Measurements from ENCODE around the gene HLA-B.
A peak's percentile ranks its signal among the peaks of the same experiment; 100 is the strongest.
"Not testable (repeated sequence)": the region's sequence is repeated elsewhere in the genome, so short reads cannot be mapped to it uniquely, and the experiment has no call there.

HLA-B gene

DNA sequence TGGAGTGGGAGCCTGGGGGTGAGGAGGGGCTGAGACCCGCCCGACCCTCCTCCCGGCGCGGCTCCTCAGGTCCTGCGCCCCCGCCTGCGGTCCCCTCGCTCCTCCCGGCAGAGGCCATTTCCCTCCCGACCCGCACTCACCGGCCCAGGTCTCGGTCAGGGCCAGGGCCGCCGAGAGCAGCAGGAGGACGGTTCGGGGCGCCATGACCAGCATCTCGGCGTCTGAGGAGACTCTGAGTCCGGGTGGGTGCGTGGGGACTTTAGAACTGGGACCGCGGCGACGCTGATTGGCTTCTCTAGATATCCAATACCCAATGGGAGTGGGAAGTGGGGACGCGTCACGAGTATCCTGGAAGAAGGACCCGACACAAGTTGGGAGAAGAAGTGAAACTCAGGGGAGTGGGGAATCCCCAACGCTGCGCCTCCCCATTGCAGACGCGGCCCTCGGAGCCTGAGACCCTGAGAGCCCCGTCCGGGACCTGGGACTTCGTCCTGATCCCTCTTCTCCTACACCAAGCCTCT is at the start of gene HLA-B:
HLA-B (minus strand) TSS at position 234 of the 521 bp plus-strand sequence; CDS start at position 213, 21 bp downstream.
- DNase-seq: peak; percentile 59

DNA sequence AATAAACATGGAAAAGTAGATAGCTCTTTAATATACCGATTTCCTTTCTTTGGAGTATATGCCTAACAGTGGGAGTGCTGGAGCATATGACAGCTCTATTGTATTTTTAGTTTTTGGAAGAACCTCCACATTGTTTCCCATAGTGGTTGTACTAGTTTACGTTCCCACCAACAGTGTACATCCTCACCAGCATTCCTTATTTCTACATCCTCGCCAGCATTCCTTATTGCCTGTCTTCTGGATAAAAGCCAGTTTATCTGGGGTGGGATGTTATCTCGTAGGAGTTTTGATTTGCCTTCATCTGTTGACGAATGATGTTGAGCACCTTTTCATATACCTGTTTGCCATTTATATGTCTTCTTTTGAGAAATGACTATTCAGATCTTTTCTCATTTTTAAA is 49.0 kb upstream of the HLA-B start:
- no peak for DNase-seq

DNA sequence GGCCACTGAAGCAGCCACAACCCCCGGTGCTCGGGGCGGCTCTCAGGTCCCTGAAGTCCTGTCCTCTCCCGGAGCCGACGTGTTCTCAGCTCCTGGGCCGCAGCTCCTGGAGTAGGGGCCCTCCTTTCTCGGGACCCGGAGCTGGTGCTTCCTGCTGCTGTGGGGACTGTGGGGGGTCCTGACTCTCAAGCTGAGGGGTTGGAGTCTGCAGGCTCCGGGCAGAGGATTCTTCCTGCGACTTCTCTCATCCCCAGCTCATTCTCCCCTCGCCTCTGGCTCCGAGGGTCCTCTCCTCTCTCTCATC is 47.0 kb upstream of the HLA-B start:
- DNase-seq: not testable (repeated sequence)

DNA sequence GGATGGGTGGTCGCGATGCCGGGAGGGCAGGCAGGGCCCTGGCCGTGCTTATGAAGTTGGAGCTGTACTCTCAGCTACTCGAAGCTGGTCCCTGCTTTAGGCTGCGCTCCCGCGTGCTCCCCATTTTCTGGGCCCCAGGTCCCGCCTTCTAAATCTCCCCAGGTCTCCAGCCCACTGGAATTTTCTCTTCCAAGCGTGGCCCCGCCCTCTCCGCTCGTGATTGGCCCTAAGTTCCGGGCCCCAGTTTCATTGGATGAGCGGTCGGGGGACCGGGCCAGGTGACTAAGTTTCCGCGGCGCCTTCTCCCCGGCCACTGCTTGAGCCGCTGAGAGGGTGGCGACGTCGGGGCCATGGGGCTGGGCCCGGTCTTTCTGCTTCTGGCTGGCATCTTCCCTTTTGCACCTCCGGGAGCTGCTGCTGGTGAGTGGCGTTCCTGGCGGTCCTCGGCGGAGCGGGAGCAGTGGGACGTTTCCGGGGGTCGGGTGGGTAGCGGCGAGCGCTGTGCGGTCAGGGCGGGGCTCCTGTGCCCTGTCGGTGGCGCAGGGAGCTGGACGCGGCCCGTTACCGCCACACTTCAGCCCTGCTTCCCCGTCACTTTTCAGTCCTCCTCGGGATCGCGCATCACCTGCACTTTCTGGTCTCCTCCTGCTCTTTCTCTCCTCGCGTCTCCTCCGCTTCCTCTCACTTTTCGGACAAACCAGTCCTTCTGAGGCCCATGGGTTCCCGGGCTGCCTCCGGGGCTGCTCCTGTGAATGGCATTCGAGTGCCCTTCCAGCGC is 46.5 kb upstream of the HLA-B start, which contains the start of gene MICA:
MICA (plus strand) TSS at position 313 of the 778 bp plus-strand sequence; CDS start at position 351, 38 bp downstream.
- peak; percentile 80 for DNase-seq

DNA sequence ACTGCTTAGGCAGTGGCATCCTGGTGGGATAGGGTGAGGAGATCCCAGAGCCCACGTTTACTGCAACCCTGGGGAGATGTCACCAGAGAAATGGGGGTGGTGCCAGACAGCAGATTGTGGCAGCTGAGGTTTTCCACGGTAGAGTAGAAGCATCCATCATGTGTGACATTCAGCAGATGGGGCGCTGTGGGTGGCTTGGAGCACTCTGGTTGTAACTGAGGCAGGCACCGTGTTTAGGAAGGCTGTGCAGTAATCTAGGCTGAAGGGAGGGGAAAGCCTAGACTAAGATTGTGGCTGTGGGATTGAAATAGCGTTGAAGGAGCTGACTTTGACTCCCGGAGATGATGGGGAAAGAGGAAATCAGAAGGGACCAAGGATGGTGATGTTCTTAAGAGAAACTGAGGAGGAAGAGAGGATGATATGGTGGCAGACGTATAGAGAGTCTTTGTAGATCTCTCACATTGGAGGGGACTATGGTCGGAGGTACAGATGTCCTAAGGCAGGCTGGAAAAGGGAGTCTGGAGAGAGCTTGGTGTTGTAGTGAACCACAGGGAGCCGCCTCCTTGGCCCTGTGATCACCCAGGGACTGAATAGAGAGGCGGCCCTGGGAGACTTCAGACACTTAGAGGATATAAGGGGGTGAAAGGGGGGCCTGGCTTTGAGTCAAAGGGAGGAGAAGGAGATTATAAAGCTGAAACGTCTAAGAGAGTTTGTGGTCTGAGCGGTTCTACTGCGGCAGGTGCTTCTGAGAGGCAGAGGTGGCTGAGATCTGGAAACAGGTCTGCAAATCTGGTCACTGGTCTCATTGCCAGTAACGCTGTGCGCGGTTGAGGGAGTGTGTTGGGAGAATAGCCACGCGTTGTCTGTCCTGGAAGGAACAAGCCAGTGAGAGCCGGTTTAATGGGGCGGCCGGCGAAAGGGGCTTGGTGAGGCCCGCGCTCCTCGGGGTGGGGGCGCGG is 45.6 kb upstream of the HLA-B start:
- peak; percentile 22 for DNase-seq

DNA sequence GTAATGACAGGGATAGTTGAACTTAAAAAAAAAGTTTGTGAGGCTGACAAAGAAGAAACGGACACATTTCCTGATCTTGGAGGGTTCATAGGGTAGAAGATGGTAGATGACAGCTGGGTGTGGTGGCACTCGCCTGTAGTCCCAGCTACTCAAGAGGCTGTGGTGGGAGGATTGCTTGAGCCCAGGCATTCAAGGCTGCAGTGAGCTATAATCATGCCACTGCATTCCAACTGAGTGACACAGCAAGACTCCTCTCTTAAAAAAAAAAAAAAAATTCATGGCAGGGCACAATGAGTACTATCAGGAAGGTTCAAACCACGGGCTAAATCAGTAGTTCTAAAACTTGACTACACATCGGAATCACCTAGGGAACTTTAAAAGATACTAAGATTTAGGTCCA is 44.4 kb upstream of the HLA-B start:
- no peak for DNase-seq

DNA sequence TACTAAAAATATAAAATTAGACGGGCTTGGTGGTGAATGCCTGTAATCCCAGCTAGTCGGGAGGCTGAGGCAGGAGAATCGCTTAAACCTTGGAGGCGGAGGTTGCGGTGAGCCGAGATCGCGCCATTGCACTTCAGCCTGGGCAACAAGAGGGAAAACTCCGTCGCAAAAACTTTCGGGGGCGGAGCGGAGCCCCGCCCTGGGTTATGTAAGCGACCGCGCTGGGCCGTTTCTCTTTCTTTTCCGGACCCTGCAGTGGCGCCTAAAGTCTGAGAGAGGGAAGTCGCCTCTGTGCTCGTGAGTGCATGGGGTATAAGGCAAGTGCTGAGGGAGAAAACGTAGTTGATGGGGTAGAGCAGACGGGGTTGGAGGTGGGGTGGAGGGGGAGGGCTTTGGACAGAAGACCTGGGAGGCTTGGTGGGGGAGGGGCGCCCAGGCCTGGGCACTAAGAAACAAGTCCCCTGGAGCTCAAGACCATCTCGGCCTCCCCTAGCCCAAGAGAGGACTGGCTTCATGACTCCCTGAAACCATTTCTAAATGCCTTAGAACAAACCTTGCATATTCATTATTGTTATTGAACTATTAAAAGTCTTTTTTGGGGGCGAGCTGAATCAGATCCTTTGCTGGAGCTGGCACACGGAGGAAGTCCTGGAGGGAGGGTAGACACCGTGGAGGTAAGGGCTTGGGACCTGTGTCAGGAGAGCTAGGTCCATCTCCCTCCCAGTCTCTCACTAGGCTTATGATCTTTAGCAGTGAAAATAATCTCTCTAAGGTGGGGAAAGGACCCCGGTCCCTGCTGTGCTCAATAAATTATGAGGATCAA is 43.7 kb upstream of the HLA-B start:
- peak; percentile 39 for DNase-seq

DNA sequence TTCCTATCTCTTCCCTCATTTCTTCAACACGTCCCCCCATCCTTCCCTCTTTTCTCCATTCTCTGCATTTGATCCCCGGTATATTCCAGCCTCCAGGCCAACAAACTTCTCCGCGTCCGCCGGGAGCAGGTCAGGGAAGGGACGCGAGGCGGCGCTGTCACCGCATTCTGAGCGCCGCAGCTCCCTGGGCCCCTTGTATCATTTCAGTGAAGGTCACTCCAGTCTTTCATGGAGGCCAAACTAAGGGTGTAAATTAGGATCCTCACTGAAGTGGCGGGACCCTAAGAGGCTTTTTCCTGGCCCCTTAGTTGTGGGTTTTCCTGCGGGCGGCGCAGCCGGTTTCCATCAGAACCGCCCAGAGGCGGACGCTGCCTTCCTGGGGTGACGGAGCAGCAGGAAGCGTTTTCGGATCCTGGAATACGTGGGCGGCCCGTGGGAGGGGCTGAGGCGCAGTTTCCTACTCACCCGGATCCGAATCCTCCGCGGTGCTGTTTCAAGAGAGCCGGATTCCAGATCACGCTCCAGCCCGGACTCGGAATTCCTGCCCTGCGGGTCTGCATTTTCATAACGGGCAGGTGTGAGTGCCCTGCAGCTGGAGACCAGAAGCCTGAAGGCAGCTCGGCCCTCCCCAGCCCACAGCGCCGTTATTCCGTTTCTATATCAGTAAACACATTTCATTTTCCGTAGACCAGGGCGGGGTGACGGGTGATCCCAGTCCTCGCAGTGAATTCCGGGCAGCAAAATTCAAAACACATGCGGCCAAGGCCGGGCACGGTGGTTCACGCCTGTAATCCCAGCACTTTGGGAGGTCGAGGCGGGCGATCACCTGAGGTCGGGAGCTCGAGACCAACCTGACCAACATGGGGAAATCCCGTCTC is 42.8 kb upstream of the HLA-B start:
- DNase-seq: peak; percentile 81

DNA sequence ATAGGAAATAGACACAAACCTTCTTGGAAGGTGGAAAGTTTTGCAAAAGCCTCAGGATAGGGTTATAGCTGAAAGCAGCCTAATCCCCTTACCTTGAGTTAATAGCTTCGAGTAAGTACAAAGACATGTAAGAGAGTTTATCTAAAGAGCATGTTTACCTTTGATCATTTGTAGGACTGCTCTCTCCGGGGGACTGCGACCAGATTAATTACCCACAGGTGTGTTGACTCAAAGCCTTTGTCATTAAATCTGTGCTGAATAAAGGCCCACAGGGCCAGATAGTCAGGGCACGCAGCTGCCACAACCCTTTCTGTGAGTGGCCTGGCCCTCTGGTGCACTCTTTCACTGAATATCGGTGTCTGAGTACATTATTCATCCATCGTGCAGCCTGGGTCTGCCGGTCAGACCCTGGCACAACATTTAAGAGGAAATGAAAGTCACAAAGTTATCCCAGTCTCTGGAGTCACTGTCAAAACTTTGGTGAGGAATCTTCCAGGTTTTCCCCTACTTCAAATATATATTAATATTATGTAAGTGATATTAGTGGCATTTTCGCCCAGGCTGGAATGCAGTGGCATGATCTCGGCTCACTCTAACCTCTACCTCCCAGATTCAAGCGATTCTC is 41.0 kb upstream of the HLA-B start:
- no peak for DNase-seq

DNA sequence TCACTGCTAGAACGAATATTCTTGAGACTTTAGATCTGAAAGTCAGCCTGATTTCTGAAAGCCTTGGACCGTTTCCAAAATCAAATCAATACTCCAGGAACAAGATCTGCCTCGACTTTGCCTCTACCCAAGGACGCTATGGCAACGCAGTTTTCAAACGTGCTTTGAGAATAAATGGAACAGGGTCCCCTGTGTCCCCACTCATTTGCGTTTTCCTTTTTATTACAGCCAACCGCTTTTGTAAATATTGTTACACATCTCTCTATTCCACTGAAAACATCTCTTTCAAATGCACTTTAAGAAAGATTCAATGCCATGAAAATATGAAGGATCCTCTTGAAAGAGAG is 40.1 kb upstream of the HLA-B start:
- not testable (repeated sequence) for DNase-seq

DNA sequence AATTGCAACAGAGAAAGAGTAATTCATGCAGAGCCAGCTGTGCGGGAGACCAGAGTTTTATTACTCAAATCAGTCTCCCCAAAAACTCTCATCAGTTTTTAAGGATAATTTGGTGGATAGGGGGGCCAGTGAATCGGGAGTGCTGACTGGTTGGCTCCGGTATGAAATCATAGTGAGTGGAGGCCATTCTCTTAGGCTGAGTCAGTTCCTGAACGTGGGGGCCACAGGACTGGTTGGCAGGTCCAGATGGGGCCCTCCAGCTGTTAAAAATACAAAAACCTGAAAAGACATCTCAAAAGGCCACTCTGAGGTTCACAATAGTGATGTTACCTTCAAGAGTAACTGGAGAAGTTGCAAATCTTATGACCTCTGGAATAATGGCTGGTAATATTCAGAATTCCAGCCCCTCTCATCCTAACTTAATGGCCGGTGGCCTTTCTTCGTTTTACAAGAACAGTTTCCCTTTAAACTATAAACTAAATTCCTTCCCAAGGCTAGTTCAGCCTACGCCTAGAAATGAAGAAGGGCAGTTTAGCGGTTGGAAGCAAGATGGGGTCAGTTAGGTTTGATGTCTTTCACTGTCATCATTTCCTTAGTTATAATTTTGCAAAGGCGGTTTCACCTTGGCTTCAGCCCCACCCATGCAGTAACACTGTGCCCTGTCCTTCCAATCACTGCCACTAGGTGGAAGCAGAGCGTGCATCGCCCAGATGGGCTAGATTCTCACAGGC is 39.6 kb upstream of the HLA-B start:
- DNase-seq: peak; percentile 81

DNA sequence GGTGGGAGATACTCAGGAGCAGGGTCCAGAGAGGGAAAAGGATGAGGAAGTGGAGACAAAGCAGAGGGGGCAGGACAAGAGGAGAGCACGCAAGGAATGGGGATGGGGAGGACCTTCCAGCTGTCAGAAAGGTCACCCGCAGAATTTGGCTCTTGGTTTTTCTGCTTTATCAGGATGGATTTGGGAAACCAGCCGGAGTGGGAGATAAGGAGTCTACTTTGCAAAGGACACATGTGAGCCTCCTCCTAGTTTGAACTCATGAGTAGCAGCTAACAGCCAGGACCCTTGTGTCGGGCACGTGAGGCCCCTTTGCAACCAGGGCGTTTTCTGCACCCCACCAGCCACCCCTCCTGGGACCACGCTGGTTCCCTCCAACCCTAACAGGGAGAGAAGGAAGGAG is 38.9 kb upstream of the HLA-B start:
- no peak for DNase-seq

DNA sequence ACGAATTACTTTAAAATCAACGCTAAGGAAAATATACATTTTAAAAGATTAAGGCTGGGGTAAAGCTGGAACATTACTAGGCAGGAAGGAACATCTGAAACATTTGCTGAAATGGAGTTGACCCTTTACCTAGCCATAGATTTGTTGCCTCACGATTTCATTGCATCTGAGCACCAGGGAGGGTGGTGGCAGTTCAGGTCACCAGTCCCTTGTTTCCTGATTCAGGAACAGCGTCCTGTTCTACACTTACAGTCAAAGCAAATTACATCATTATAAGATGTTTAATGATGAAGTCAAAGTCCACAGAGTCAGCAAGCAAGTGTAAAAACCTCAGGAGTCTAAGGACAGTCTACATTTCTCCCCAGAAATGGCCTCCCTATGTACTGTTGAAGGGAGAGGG is 37.4 kb upstream of the HLA-B start:
- DNase-seq: no peak

DNA sequence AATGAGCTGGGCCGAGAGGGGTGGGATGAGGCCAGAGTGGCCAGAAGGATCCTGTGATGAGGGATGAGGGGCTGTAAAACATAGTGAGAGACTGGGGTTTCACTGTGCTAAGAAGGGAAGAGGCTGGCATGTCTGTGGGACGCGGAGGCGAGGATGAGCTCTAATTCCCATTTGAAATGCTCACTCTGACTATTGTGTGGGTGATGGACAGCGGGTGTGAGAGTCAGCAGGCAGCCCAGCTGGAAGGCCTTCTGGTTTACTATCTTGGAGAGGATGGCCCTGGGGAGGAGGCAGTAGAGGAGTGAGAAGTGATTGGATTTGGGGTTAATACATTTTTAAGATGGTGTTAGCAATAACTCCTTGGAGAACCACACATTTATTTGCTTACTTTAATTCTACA is 37.0 kb upstream of the HLA-B start:
- DNase-seq: no peak

DNA sequence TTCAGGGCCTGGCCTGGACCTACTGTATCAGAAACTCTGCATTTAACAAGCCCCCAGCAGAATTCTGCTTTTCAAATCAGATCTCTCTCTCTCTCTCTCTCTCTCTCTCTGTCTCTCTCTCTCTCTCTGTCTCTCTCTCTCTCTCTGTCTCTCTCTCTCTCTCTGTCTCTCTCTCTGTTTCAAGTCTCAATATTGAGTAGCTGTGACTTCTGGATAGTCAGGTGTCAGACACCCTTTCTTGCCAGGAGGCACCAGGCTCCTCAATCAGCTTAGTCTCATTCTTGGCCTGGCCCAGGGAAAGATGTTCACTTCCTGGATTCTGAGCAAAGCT is 32.8 kb upstream of the HLA-B start:
- not testable (repeated sequence) for DNase-seq

DNA sequence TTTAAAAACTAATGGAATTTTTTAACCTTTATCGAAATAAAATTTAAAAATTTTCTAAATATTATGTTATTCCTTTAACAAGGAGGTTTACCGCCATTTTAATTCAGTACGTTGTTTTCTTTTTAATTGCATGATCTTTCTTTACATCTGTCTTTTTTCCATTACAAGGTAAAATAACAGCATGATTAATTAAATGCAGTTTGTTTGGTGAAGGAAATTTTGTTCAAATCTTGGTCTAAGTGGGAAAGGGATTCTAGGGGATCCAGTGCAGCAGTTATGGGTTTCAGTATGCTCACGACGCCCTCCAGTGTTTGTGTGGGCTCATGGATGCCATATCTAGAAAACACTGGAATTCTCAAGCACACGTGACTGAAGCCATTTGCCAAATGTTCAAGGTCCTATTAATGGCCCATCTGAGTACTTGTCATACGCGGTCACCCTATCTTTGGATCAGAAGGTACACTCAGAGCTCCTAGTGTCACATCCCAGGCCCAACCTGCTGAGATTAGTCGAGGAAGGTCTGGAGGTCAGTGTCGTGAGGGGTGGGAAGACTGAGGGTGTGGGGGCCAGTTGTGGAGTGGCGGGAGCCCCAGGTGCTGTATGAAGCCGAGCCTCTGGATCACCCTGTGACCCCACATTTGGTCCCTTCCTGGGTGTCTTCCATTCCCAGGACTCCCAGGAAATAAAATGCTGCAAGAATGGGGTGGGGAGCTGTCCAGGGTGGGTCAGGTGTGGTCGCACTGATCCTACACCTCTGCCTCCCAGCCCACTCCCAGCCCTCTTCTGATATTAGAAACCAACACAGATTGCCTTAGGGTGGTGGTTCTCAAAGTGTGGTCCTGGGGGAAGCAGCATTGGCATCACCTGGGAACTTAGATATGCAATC is 32.2 kb upstream of the HLA-B start:
- not testable (repeated sequence) for DNase-seq

DNA sequence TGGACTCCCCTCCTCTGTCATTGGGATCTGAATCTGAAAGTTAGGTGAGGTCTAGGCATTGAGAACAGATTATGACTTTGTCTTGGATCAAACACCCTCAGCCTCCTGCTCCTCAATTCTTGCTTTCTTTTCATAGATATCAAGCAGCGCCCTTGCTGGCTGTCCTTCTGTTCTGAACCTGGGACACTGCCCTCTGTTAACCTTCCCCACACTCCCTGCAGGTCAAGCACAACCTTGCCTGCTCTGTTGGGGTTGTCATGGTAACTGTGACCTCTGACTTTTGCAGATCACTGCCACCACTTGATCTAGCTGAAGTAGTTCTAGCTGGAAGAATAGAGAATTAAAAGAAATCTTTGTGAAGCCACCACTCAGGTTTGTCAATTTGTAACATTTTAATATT is 30.0 kb upstream of the HLA-B start:
- no peak for DNase-seq

DNA sequence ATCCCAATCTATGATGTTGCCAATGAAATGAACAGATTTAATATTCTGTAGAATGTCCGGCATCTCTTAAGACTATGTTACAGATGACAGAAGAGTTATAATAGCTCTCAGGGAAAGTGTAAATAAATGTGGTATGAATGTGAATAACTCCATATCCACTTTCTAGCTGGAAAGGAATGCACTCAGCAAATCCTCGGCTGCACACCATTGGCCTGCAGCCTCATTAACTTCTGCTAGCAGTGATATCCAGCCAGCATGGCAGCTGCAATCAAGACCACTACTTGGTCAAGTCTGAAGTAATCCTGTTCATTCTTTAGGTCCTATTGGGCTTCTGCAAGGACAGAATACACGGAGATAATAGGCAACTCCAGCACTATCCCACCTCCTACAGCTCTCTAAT is 29.1 kb upstream of the HLA-B start:
- no peak for DNase-seq

DNA sequence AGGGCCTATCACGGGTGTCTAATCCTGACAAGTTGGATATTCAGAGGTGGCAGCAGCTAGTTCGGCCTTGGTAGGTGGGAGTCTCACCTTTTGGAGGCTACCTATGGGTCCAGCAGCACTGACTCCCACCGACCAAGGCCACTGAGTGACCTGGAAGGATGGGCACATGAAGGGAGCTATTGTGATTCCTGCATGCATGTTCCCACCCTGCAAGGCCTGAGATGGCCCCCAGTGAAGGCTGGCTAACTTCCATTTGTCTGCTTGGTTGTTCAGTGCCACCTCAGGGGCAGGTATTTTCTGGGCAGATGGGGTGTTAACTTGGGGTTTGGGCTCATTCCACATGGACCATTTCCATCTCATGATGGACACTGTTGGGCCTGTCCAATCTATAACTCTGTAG is 28.1 kb upstream of the HLA-B start:
- no peak for DNase-seq

DNA sequence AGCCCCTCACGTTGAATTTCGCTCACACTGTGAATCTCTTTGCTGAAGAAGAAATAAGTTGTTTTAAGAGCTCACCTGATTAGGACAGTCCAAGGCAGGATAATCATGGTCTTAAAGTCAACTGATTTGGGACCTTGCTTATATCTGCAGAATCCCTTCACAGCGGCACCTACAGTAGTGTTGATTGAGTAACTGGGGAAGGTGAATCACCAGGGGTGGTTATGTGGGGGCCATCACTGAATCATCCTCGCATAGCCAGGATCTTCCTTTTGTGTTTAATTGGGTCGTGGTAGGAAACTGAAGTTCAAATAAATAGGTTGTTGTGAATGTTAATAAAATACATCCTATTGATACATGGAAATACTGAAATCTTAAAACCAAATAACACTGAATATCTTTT is 26.2 kb upstream of the HLA-B start:
- DNase-seq: no peak
